GM21723 (cell line): Measurements from ENCODE around the gene MRPL1.

Experiments used
- ATAC-seq: cut with Tn5 transposase; IDR thresholded peaks from one replicate; pipeline ENCODE4 v1.9.1; 2021; ENCODE audit warnings: mild to moderate bottlenecking, moderate library complexity; ENCODE audit not compliant: unreplicated experiment

MRPL1 gene

GRCh38 chr4:77849278-77849965 is 13.2 kb upstream of the MRPL1 start:
- ATAC-seq: no peak

GRCh38 chr4:77852892-77853495 is 9.6 kb upstream of the MRPL1 start:
- ATAC-seq: peak; percentile 85

GRCh38 chr4:77854431-77855111 is 8.1 kb upstream of the MRPL1 start:
- ATAC-seq: no peak

GRCh38 chr4:77856152-77856551 is 6.5 kb upstream of the MRPL1 start:
- no peak for ATAC-seq

GRCh38 chr4:77859256-77859655 is 3.4 kb upstream of the MRPL1 start:
- no peak for ATAC-seq

- ATAC-seq: no peak
These were observed 1.1 kb upstream of the MRPL1 start for GRCh38 chr4:77861495-77861894.

- ATAC-seq: peak; percentile 10
These were observed 711 bp downstream of the MRPL1 start for GRCh38 chr4:77863341-77863740.

GRCh38 chr4:77865259-77865658 is 2.6 kb downstream of the MRPL1 start:
- no peak for ATAC-seq

- ATAC-seq: no peak
These were observed 10.3 kb downstream of the MRPL1 start for GRCh38 chr4:77872723-77873445.

GRCh38 chr4:77877167-77877566 is 14.5 kb downstream of the MRPL1 start:
- ATAC-seq: no peak

GRCh38 chr4:77877771-77878565 is 15.3 kb downstream of the MRPL1 start:
- no peak for ATAC-seq

- ATAC-seq: no peak
These were observed 18.2 kb downstream of the MRPL1 start for GRCh38 chr4:77880784-77881183.

GRCh38 chr4:77881460-77882295 is 19.0 kb downstream of the MRPL1 start:
- ATAC-seq: no peak

- ATAC-seq: peak; percentile 86
These were observed 30.8 kb downstream of the MRPL1 start for GRCh38 chr4:77893451-77893850.

- no peak for ATAC-seq
These were observed 37.0 kb downstream of the MRPL1 start for GRCh38 chr4:77899607-77900006.

- ATAC-seq: no peak
These were observed 40.6 kb downstream of the MRPL1 start for GRCh38 chr4:77903186-77903585.

GRCh38 chr4:77905651-77906263 is 43.1 kb downstream of the MRPL1 start:
- no peak for ATAC-seq

- no peak for ATAC-seq
These were observed 48.0 kb downstream of the MRPL1 start for GRCh38 chr4:77910676-77911075.

- no peak for ATAC-seq
These were observed 48.5 kb downstream of the MRPL1 start for GRCh38 chr4:77911091-77911490.
